Vagina (tissue), 2 donors: ENCODE results near the gene CADM2. TPM values are rescaled to one million over a fixed set of nuclear protein-coding genes. Genes with fewer than 3 reads are reported as not detected.
"Not testable (repeated sequence)": the region's sequence is repeated elsewhere in the genome, so short reads cannot be mapped to it uniquely, and the experiment has no call there.

Experiments
- DNase-seq, 2 donors: peaks; one replicate each; pipeline ENCODE4 v3.0.0-alpha.2; 2017; ENCODE audit errors: extremely low spot score in 2 of 2
- H3K27ac ChIP-seq: fragments of 200-600 bp; sonication (generic); one replicate; pipeline ENCODE4 v1.5.1; 2019
- H3K27me3 ChIP-seq: fragments of 200-600 bp; sonication (generic); one replicate; pipeline ENCODE4 v1.5.1; 2019
- H3K36me3 ChIP-seq, 2 donors: fragments of 200-600 bp; sonication (generic); one replicate each; pipeline ENCODE4 v1.5.1; 2017 to 2019
- H3K4me1 ChIP-seq: fragments of 200-600 bp; sonication (generic); one replicate; pipeline ENCODE4 v1.5.1; 2019
- H3K4me3 ChIP-seq, 2 donors: fragments of 200-600 bp; sonication (generic); 1 replicate in 1 of 2; 2 replicates in 1 of 2; pipeline ENCODE4 v1.5.1; 2016 to 2019
- H3K9me3 ChIP-seq: fragments of 200-600 bp; sonication (generic); one replicate; pipeline ENCODE4 v1.5.1; 2019
- POLR2A ChIP-seq, 2 donors: fragments of 450-650 bp; IDR thresholded peaks; one replicate each; pipeline ENCODE4 v1.6.1; 2017; ENCODE audit warnings: antibody characterized with exemption in 2 of 2, mild to moderate bottlenecking in 2 of 2, moderate library complexity in 2 of 2
- POLR2AphosphoS5 ChIP-seq, 2 donors: sonication (generic); formaldehyde crosslinking; IDR thresholded peaks; one replicate each; pipeline ENCODE4 v1.9.0; 2017; ENCODE audit warnings: antibody characterized with exemption in 2 of 2, mild to moderate bottlenecking in 2 of 2, low read depth in 1 of 2; ENCODE audit not compliant: insufficient read depth in 1 of 2
- intact Hi-C: fragments of 100-400 bp; cut with DNase I; formaldehyde crosslinking; loops from one replicate; pipeline ENCODE4 v1.15.1; 2023
- total RNA-seq: library from RNA; depleted of rRNA; stranded (reverse); fragments of >200 nt; gene quantifications from one replicate; pipeline ENCODE4 v1.2.3, GENCODE V29; 2016
- TF ChIP-seq, protein P1 (sequence below), 3 experiments: fragments of 450-650 bp in 2 of 3; fragments of 200-600 bp in 1 of 3; sonication (generic) in 1 of 3; IDR thresholded peaks; one replicate each; pipeline ENCODE4 v1.5.1; 2017 to 2019; ENCODE audit warnings: antibody characterized with exemption in 3 of 3, mild to moderate bottlenecking in 2 of 3, moderate library complexity in 2 of 3

CADM2 gene
- total RNA-seq = 3.7 TPM

DNA sequence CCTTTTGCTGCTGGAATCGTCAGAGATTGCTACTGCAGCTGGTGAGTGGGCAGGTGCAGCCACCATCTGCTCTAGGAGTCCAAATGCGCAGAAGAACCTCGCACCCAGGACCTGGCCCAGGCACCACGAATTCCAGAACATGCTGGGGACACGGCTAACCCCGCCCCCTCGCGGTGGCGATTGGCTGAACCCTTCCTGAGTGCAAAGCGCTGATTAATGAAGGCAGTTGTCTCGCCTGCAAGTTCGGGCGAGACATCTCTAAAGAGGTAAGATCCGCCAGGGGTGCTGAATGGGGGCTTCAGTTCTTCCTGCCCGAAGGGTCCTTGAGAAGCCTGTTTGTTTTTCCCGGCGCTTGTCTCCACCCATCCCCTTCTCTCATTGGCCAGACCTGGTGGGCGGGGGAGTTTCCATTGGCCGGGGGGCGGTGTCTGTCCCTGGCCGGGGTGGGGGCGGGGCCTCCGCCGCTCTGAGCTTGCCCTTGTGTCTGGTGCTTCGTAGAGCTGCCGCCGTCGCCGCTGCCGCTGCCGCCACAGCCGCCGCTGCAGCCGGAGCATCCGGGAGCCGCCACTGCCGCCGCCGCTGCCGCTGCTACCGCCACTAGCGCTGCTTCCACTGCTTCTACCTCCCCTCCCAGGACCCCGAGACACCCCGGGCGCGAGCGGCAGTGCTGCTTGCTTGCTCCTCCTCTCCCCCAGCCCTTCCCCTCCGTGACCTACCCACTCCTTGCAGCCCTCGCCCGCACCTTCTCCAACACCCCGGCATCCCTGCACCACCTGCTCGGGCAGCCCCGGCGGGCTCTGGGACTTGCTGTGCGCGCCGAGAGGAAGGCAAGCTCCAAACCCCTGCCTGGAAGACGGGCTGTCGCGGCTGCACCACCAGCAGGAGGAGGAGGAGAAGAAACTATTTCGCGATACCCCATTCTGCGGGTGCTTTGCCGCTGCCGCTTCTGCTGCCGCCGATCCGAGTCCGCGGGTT, at the start of gene CADM2:
CADM2 (plus strand) TSS at position 495 of the 975 bp plus-strand sequence.
- Histone ChIP-seq H3K27ac (no peak within 1 kb of the TSS), H3K27me3 (peaks cover 5% of the 10 kb centered on the region), H3K36me3 (no peaks in the 10 kb centered on the region), H3K9me3 (no peaks in the 10 kb centered on the region), H3K4me3 (peak within 1 kb of the TSS; percentile 48), H3K4me1 (peaks cover 14% of the 10 kb centered on the region)
- DNase-seq = no peak
- intact Hi-C loops = no loop called here
- peak in 1 of 2 donors; percentile 10 for TF ChIP-seq POLR2AphosphoS5 (IDR thresholded peaks at IDR 0.05; ENCODE audit: insufficient read depth in 1 of 2, low read depth in 1 of 2)
- TF ChIP-seq, protein P1, sequence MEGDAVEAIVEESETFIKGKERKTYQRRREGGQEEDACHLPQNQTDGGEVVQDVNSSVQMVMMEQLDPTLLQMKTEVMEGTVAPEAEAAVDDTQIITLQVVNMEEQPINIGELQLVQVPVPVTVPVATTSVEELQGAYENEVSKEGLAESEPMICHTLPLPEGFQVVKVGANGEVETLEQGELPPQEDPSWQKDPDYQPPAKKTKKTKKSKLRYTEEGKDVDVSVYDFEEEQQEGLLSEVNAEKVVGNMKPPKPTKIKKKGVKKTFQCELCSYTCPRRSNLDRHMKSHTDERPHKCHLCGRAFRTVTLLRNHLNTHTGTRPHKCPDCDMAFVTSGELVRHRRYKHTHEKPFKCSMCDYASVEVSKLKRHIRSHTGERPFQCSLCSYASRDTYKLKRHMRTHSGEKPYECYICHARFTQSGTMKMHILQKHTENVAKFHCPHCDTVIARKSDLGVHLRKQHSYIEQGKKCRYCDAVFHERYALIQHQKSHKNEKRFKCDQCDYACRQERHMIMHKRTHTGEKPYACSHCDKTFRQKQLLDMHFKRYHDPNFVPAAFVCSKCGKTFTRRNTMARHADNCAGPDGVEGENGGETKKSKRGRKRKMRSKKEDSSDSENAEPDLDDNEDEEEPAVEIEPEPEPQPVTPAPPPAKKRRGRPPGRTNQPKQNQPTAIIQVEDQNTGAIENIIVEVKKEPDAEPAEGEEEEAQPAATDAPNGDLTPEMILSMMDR (IDR thresholded peaks at IDR 0.05) = no peak
- TF ChIP-seq POLR2A (IDR thresholded peaks at IDR 0.05) = peak in 1 of 2 donors; percentile 8

DNA sequence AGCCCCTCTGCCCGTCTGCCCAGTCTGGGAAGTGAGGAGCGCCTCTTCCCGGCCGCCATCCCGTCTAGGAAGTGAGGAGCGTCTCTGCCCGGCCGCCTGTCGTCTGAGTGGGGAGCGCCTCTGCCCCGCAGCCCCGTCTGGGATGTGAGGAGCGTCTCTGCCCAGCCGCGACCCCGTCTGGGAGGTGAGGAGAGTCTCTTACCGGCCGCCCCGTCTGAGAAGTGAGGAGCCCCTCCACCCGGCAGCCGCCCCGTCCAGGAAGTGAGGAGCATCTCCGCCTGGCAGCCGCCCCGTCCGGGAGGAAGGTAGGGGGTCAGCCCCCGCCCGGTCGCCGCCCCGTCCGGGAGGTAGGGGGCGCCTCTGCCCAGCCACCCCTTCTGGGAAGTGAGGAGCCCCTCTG, 40.2 kb upstream of the CADM2 start:
- H3K27me3 ChIP-seq, H3K9me3 ChIP-seq, H3K4me3 ChIP-seq, H3K27ac ChIP-seq, DNase-seq, H3K4me1 ChIP-seq, intact Hi-C loops, H3K36me3 ChIP-seq: not testable (repeated sequence)

DNA sequence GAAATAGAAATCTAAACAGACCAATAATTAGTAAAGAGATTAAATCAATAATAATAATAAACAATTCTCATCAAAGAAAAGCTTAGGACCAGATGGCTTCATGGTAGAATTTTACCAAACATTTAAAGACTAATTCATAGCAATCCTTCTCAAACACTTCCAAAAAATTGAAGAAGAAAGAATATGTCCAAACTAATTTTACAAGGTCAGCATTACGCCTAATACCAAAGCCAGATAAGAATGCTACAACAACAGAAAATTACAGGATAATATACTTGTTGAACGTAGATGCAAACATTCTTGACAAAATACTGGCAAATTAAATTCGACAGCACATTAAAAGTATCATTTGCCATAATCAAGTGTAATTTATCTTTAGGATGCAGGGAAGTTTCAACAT, 36.1 kb upstream of the CADM2 start:
- Histone ChIP-seq H3K36me3 (no peaks in the 10 kb centered on the region), H3K27ac (no peak overlapping the region), H3K27me3 (no peaks in the 10 kb centered on the region), H3K4me1 (no peaks in the 10 kb centered on the region), H3K4me3 (no peak overlapping the region), H3K9me3 (no peaks in the 10 kb centered on the region)
- TF ChIP-seq POLR2A (IDR thresholded peaks at IDR 0.05) (no peak), POLR2AphosphoS5 (IDR thresholded peaks at IDR 0.05; ENCODE audit: insufficient read depth in 1 of 2, low read depth in 1 of 2) (no peak)
- TF ChIP-seq, protein P1 (IDR thresholded peaks at IDR 0.05) = no peak
- DNase-seq = no peak
- intact Hi-C loops = no loop called here

DNA sequence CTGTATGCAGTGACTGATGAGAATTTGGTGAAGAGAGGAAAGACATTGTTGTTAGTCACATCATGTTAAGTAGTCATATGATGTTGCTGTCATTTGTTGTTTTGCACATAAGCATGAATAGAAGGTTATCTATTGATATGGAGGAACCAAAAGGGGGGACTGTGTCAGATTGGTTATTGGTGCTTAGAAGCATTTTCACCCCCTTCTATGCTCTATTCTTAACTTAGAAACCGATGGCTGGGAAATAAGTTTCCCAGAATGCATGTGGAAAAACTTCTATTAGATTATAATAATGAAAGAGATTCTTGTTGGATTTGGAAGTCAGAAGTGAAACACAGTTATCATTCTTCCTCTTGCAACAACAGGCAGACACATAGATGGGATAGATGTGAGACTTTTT, 33.2 kb upstream of the CADM2 start:
- Histone ChIP-seq H3K4me3 (no peak overlapping the region), H3K36me3 (no peaks in the 10 kb centered on the region), H3K27ac (no peak overlapping the region), H3K27me3 (no peaks in the 10 kb centered on the region), H3K4me1 (no peaks in the 10 kb centered on the region), H3K9me3 (no peaks in the 10 kb centered on the region)
- intact Hi-C loops = no loop called here
- no peak for DNase-seq
- TF ChIP-seq, protein P1 (IDR thresholded peaks at IDR 0.05) = no peak
- TF ChIP-seq POLR2AphosphoS5 (IDR thresholded peaks at IDR 0.05; ENCODE audit: insufficient read depth in 1 of 2, low read depth in 1 of 2) = no peak
- no peak for TF ChIP-seq POLR2A (IDR thresholded peaks at IDR 0.05)

DNA sequence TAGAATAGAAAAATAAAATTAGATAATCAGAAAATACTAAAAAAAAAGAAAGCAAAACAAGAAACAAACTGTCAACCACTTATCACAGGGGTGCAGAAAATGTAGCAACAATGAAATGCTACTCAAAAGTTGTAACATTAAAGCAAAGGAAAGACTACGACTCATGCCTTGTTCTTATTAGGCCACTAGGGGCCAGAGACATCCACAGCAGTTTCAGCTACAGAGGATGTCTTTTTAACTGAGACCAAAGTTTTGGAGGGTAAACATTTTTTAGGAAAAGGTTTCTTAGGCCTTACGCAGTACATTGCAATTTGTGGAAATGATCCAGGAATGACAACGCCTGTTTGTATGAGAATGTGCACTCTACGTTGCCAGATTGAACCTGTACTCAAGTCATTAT, 15.4 kb upstream of the CADM2 start:
- TF ChIP-seq POLR2AphosphoS5 (IDR thresholded peaks at IDR 0.05; ENCODE audit: insufficient read depth in 1 of 2, low read depth in 1 of 2) = no peak
- TF ChIP-seq POLR2A (IDR thresholded peaks at IDR 0.05) = no peak
- TF ChIP-seq, protein P1 (IDR thresholded peaks at IDR 0.05) = no peak
- no peak for DNase-seq
- no peak overlapping the region for H3K4me3 ChIP-seq
- intact Hi-C loops = no loop called here
- H3K27me3 ChIP-seq = no peaks in the 10 kb centered on the region
- H3K4me1 ChIP-seq = no peaks in the 10 kb centered on the region
- H3K36me3 ChIP-seq = no peaks in the 10 kb centered on the region
- no peak overlapping the region for H3K27ac ChIP-seq
- no peaks in the 10 kb centered on the region for H3K9me3 ChIP-seq
